NOMO-1 (cell line): ENCODE measurements around the gene KCNN2.

Experiments
- DNase-seq, 2 experiments: peaks; one replicate each; lab custom pipeline; 2025; ENCODE audit not compliant: unreplicated experiment in 2 of 2; lab: John Stamatoyannopoulos, UW

The KCNN2 gene

DNA sequence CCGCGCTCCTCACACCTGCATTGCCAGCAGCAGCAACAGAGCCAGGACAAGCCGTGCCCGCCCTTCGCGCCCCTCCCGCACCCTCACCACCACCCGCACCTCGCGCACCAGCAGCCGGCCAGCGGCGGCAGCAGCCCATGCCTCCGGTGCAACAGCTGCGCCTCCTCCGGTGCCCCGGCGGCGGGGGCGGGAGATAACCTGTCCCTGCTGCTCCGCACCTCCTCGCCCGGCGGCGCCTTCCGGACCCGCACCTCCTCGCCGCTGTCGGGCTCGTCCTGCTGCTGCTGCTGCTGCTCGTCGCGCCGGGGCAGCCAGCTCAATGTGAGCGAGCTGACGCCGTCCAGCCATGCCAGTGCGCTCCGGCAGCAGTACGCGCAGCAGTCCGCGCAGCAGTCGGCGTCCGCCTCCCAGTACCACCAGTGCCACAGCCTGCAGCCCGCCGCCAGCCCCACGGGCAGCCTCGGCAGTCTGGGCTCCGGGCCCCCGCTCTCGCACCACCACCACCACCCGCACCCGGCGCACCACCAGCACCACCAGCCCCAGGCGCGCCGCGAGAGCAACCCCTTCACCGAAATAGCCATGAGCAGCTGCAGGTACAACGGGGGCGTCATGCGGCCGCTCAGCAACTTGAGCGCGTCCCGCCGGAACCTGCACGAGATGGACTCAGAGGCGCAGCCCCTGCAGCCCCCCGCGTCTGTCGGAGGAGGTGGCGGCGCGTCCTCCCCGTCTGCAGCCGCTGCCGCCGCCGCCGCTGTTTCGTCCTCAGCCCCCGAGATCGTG is 517 bp downstream of the KCNN2 start:
- peak; percentile 48 to 77 for DNase-seq

DNA sequence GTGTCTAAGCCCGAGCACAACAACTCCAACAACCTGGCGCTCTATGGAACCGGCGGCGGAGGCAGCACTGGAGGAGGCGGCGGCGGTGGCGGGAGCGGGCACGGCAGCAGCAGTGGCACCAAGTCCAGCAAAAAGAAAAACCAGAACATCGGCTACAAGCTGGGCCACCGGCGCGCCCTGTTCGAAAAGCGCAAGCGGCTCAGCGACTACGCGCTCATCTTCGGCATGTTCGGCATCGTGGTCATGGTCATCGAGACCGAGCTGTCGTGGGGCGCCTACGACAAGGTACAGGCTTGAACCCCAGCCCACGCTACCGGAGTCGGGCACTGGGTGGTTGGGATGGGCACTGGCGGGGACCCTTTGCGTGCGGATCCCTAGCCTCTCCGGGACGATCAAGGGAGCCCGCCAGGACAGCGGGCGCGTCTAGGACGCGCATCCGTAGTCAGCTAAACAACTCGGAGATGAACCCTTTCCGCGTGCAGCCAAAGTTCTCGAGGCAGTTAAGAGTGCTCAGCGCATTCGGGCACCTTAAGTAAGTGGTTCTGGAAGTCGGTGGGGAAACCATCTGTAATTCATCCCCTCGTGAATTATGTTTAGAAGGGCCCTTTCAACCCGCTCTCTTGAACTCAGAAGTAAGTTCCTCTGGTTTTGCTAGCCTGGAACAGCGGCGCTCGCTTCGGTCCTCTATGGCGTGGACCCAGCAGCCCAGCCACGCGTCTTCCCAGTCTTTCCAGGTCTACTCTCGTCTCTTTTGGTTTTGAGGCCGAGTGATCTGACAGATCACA is 1.3 kb downstream of the KCNN2 start:
- peak; percentile 28 to 56 for DNase-seq

DNA sequence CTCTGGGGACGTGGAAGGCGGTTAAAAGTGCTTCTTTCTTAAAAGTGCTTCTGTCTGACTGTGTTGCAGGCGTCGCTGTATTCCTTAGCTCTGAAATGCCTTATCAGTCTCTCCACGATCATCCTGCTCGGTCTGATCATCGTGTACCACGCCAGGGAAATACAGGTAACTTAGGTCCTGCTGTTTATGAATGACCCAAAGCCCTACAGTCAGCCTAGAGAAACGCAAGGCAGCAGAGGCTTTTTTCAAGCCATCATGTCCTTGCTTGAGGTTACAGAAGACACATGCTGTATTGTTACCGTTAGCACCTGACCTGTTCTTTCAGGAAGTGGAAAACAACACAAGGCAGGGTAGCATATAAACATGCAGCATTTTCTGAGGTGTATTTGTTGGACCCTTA is 2.0 kb downstream of the KCNN2 start:
- peak in 1 of 2 experiments; percentile 56 for DNase-seq

DNA sequence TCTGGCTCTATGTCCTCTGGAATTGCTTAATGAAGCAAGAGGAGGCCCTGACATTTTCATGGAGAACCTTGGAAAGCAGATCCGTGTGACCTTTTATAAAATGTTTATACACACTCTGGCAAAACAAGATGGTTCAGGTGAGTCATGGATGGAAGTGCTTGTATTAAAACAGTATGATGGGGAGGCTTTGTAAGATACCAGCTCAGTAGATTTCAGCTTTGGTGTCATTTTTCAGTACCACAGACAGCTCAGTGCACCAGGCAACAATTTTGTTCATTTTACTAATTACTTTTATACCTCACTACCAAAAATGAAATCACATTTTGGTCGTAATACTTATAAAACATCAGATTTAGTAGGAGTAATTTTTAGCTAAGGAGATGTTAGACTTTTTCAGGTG is 5.2 kb downstream of the KCNN2 start:
- DNase-seq: no peak

DNA sequence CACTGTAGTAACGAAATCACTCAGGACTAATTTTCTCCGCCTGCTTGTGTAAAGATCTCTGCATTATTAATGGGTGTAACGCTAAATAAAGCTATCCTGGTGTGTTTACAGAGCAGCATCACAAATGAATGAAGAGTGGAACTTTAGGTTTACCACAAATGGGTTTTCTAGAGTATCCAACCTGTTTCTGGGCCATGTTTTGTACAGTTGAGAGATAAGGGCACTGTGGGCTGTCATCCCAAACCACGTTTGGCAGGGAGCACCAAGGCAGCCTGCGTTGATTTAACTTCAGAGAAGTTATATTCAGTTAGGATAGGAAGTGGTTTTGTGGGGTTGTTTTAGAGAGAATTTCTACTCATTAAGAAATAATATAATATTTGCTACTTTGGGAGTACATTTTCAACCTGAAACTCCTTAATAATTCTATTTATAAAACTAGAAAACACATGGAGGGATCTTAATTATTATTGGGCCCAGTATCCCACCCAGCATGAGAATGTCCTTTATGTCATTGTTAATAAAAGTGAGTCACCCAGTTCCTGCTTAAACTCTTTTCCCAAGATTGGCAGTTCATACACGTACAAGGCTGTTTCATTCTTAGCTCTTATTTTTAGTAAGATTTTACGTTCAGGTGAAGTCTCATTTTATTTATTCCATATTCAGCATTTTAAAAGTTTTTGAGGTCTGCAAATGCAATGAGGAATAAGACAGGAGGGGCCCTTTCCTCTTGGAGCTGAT is 8.0 kb downstream of the KCNN2 start:
- no peak for DNase-seq

DNA sequence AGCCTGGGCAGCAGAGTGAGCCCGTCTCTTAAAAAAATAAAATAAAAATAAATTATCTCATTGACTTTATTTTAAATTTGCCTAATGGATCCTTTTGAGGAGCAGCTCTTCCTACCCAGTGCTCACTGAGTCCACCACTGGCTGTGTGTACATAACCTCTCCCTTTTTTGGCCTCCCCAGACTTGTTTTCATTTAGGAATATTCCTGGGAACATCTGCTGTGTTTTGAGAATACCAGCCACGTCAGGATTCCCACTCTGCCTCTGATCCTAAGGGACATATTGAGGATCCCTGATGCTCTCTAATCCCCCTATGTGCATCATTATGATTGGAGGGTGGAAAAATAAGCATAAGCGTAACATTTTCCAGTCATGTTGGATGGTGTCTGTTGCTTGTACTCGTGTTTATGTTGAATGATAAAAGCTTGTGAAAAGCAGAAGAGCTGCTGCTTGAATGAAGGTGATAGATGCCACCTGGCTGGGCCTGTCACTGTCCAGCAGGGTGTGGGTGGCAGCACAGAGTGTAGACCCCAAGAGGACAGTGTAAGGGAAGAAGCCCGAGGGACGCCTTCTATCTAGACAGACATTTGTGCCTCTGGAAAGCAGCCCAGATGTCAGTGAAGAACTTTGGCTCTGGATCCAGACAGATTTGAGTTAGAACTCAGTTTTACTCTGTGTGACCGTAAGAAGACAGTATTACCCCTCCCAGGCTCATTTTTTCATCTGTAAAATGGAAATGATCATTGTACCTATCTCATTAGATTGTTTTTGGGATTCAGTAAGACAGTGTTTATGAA is 15.4 kb downstream of the KCNN2 start:
- DNase-seq: no peak

DNA sequence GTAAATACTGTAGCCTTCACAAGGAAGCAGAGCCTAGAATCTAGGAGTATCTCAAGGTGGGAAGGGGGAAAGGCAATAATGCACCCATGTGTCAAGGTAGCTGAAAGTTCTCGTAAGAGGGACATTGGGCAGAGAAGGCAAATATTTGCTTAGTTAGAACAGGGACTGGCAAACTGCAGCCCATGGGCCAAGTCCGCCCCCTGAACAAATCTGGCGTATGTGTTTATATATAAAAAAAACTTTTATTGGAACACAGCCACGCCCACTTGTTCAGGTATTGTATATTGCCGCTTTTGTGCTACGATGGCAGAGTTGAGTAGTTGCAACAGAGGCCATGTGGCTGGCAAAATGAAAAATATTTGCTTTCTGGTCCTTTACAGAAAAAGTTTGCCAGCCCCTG is 16.1 kb downstream of the KCNN2 start:
- DNase-seq: no peak

DNA sequence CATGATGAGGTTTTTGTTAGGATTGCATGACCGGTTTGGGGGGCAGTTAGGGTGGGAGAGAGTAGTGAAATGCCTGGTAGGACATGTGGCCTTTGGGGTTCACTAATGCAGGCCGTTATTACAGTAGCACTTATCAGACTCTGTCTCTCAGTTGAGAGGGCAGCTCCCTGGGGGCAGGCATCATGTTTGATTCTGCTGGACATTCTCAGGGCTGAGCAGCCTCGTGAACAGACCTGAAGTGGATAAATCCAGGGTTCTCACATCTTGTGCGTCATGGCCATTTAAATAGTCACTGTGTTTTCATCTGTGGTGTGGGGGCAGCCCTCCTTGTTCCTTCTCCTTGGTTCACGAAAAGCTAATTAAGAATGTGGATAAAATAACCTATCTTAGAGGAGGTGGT is 18.9 kb downstream of the KCNN2 start:
- DNase-seq: no peak

DNA sequence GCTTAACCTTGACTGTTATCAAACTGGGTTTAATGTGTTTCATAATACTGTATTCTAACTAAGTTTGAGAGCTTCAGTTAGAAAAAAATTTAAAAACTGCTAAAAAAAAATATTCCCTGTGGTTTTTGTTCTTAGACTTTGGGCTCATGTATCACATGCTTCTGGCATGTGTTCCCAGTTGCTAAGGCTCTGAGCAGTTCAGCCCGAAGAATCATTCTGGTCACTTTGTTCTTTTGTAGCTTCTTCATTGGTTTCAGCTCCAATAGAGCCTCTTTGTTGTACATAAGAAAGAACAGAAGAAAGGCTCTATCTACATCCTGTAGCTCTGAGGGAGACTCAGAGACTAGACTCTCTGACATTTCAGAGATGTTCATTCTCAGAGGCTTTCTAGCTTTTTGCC is 25.6 kb downstream of the KCNN2 start:
- DNase-seq: no peak

DNA sequence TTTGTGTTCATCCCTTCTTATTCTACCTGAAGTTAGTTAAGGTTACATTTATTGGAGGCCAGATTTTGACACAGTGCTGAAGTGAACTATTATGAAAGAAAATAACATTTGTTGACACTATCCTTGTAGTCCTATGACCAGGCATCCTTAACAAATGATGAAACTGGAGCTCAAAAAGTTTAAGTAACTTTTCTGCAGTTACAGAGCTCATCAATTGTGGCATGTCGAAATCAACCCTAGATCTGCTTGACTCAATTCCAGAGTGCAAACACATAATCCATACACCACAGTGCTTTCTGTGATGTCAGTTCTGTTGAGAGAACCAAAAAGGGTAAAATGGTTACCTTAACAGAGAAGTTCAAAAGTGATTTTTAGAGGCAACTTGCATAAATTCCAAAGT is 28.6 kb downstream of the KCNN2 start:
- DNase-seq: peak in 1 of 2 experiments; percentile 55

DNA sequence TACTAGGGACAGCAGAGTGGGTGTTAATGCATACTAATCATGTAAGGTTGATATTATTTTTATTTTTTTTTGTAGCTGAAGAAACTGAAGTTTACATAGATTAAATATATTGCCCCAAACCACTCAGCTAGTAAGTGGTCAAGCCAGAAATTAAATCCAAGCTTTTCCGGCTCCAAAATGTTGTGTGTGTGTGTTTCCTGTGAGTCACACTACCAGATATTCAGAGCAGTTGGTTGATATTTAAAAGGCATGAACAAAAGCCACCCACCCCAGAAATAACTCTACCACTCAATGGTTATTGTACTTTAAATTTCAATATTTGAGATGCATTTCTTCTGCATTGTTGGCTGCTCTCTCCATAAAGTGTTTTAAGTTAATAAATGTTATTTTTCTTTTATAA is 29.5 kb downstream of the KCNN2 start:
- no peak for DNase-seq

DNA sequence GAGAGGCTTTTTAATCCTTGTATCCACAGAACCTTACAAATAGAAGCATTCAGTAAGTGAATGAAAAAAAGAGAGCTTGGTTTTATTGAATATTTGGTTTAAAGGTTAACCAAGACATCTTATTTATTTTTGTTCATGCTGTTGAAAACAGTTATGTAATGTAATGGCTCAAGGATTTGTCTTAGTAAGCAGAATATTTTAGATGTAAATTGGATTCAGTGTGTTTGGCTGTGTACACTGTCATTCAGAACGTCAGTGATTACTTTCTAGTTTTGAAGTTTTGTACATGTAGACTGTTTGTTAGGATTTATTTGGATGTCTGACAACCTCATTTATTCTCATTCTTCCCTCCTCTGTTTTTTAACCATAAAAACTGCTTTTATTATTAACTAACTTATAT is 31.3 kb downstream of the KCNN2 start:
- no peak for DNase-seq

DNA sequence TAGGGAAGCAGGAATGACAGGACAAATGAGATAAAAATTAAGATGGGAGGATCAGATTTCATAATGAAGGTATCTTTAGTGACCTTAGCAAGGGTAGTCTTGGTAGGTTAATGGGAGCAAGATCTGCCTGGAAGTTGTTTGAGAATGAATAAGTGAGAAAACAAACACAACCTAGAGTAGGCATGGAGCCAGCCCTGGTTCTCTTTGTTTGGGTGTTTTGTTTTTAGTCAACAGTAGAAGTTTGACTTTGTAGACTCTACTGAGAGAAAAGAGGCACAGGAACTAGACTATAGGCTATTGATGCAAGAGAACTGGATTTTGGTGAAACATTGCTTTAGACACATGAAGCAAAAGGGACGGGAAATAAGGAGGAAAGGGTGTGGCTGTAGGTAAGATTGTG is 40.3 kb downstream of the KCNN2 start:
- peak in 1 of 2 experiments; percentile 19 for DNase-seq

DNA sequence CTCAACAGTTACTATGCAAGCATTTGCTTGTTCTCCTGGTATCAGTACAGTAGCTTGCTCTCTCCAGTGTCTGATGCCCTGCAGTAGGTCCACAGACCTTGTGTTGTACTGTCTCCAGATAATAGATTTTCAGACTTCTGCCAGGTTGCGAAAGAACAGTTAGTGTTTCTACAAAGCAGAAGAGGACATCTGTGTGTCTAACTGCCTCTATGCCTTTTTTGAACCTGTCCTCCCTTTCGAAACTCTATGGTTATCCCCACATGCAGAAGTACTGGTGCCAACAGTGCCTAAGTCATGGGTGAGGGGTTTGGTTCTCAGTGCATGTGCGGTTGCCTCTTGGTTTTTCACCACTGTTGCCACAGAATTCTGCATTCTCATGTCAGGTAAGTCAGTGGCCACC is 45.9 kb downstream of the KCNN2 start:
- peak; percentile 88 to 93 for DNase-seq

DNA sequence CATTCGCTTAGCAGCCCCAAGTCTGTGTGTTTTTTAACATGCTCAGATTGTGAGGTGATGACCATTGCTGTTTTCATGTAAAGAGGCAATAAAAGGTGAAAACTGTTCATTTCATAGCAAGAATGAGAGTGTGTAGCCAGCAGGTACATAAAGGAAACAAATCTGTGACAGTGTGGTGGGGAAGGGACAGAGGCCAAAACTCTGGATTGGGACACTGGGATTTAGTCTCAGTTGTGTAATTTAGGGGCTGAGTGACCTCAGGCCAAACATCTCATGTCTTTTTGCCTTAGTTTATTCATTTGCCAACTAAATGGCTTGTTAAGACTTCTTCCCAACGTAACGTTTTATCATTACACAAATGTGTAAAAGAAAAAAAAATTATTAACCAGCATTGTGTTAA is 47.0 kb downstream of the KCNN2 start:
- DNase-seq: no peak

DNA sequence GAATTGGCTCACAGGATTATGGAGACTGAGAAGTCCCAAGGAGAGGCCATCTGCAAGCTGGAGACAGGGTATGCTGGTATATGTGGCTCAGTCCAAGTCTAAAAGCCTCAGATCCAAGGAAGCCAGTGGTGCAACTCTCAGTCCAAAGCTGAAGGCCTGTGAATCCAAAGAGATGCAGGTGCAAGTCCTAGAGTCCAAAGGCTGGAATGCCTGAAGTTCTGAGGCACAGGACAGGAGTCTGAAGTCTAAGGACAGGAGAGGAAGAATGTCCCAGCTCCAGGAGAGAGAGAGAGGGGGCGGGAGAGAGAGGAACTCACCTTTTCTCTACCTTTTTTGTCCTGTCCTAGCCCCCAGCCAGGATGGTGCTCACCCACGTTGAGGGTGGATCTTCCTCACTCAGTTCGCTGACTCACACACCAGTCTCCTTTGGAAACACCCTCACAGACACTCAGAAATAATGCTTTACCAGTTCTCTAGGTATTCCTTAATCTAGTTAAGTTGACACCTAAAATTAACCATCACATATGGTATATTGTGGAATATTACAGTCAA is 49.6 kb downstream of the KCNN2 start:
- no peak for DNase-seq

DNA sequence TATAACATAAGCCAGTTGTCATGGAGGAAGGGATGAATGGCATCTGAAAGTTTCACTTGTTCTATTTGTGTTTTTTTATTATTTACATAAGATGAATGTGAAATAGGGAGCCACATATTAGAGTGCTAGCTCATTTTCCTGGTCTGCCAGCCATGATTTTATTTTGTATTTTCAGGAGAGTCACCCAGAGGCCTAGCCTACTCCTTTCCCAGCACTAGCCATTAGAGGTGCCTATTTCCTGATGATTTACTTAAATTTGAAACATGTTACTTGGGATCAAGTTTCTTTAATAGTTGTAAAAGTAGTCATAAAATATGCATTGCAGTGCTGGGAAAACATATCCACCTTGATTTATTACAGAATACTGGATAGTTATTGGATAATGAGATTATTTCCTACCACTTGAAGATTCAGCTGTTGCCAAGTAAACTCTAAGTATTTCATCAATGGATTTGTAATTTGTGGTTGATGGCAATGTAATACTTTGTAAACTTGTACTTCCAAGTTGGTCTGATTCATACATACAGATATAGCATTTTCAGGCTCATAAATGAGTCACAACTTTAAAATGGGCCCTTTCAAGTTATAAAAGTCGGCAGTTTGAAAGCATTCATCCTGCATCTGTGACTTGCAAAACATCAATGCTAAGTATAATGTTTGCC is 50.8 kb downstream of the KCNN2 start:
- peak; percentile 56 to 87 for DNase-seq

DNA sequence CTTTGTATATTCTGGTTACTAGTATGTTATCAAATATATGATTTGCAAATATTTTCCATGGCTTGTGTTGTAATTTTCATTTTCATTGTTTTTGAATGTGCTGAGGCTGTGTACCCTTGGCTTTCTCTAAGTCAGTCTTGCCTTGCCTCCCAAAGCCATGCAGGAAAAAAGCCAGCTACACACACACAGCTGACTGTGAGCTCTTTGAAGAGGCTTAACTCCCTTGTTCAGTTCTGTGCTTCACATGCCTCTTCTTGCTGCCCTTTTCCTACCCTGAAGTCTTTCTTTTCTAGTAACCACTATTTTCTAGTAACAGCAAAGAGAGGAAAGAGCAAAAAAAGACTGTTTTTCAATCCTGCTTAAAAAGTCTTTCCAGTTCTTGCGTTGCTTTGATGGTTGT is 53.9 kb downstream of the KCNN2 start:
- peak in 1 of 2 experiments; percentile 23 for DNase-seq

DNA sequence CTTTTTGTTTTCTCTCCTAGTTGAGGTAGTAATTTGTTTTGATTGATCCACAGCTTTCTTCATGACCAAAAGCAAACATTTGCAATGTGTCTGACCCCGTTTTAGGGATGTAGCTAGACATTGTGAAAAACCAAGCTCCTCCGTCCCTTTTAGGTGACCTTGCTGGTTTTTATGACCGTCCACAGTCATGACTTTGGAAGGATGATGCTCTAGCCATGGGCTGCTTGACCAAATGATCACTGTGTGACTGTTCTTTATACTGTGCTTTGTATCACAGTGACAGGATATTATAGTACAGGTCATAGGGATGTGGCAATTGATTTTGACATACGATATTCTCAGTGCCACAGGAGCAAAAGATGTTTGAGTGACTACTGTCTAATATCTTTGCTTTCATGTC is 54.4 kb downstream of the KCNN2 start:
- no peak for DNase-seq

DNA sequence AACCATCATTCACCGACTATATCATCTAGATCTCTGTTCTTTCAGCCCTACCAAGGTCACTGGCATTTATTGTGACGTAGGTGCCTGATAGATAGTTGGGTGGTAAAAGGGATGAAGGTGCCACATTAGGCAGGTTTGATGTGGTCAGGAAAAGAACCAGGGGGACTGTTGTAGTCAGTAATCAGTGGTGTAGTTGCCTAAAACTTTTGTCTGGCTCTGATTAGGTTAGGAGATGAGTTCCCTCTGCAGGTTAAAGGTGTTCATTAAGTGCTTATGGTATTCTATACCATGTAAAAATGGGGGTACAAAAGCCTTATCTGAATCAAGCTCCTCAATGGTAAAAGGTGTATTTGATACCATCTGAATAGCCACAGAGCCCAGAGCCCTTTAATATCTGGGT is 55.6 kb downstream of the KCNN2 start:
- no peak for DNase-seq
